Measurements from ENCODE around the gene EEF1AKMT3. TPM values are rescaled to one million over a fixed set of nuclear protein-coding genes. Genes with fewer than 3 reads are reported as not detected.
A peak's percentile ranks its signal among the peaks of the same experiment; 100 is the strongest.
"Not testable (repeated sequence)": the region's sequence is repeated elsewhere in the genome, so short reads cannot be mapped to it uniquely, and the experiment has no call there.

Gene EEF1AKMT3
- total and polyA plus RNA-seq, 7 donors, result 1.6 to 11.9 (median 9.0) TPM

- H3K27me3 ChIP-seq, result no peaks in the 10 kb centered on the region
- no peak for TF ChIP-seq EP300 (IDR thresholded peaks at IDR 0.05)
- peak in 1 of 4 donors; percentile 23 for TF ChIP-seq POLR2AphosphoS5 (IDR thresholded peaks at IDR 0.05)
- intact Hi-C loops (cut with DNase I), result no loop called here
- 31 to 69% methylated on average over 3 of the region's 3 CpGs for WGBS, 2 donors
- DNase-seq, result no peak
- H3K4me1 ChIP-seq, result peaks cover 5 to 62% (median 39%) of the 10 kb centered on the region in 4 donors
- H3K36me3 ChIP-seq, result peaks cover 0 to 40% (median 8%) of the 10 kb centered on the region in 4 donors
- H3K4me3 ChIP-seq, result no peak overlapping the region
- peak overlapping the region in 2 of 4 donors; percentile 54 to 69 for H3K27ac ChIP-seq
- H3K9me3 ChIP-seq, result no peaks in the 10 kb centered on the region
Measured at GRCh38 chr12:57816001-57816854, 43.8 kb downstream of the EEF1AKMT3 start.

DNA sequence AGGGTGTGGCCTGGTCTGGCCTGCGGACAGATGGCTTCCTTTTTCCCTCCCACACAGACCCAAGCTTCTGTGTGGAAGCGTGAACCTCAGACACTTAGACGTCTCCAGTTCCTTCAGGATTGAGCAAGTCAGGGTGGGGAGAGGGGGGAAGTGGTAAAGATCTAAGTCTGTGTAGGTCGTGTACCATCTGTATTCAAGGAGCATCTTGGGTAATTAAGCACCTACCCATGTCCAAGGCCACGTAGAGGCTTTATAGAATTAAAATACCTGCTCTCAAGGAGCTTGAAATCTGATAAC, 44.4 kb downstream of the EEF1AKMT3 start:
- Histone ChIP-seq H3K4me3 (no peak overlapping the region), H3K27me3 (no peaks in the 10 kb centered on the region), H3K4me1 (peaks cover 5 to 65% (median 39%) of the 10 kb centered on the region in 4 donors), H3K27ac (peak overlapping the region; percentile 29 to 69 (median 42)), H3K9me3 (no peaks in the 10 kb centered on the region), H3K36me3 (peaks cover 0 to 40% (median 14%) of the 10 kb centered on the region in 4 donors)
- no peak for TF ChIP-seq POLR2A (IDR thresholded peaks at IDR 0.05)
- TF ChIP-seq POLR2AphosphoS5 (IDR thresholded peaks at IDR 0.05), result peak in 1 of 4 donors; percentile 5
- no peak for TF ChIP-seq EP300 (IDR thresholded peaks at IDR 0.05)
- TF ChIP-seq, protein P1, sequence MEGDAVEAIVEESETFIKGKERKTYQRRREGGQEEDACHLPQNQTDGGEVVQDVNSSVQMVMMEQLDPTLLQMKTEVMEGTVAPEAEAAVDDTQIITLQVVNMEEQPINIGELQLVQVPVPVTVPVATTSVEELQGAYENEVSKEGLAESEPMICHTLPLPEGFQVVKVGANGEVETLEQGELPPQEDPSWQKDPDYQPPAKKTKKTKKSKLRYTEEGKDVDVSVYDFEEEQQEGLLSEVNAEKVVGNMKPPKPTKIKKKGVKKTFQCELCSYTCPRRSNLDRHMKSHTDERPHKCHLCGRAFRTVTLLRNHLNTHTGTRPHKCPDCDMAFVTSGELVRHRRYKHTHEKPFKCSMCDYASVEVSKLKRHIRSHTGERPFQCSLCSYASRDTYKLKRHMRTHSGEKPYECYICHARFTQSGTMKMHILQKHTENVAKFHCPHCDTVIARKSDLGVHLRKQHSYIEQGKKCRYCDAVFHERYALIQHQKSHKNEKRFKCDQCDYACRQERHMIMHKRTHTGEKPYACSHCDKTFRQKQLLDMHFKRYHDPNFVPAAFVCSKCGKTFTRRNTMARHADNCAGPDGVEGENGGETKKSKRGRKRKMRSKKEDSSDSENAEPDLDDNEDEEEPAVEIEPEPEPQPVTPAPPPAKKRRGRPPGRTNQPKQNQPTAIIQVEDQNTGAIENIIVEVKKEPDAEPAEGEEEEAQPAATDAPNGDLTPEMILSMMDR (IDR thresholded peaks at IDR 0.05), result no peak
- DNase-seq, result peak; percentile 81
- intact Hi-C loops (cut with DNase I), result no loop called here
- 37 to 39% methylated on average over 5 of the region's 5 CpGs for WGBS, 2 donors

- DNase-seq, result no peak
- no peaks in the 10 kb centered on the region for H3K27me3 ChIP-seq
- intact Hi-C loops (cut with DNase I), result no loop called here
- no peak overlapping the region for H3K4me3 ChIP-seq
- TF ChIP-seq, protein P1 (IDR thresholded peaks at IDR 0.05), result no peak
- TF ChIP-seq POLR2AphosphoS5 (IDR thresholded peaks at IDR 0.05) (no peak), EP300 (IDR thresholded peaks at IDR 0.05) (no peak), POLR2A (IDR thresholded peaks at IDR 0.05) (no peak)
- H3K4me1 ChIP-seq, result peaks cover 5 to 65% (median 39%) of the 10 kb centered on the region in 4 donors
- 24 to 69% methylated on average over 8 of the region's 8 CpGs for WGBS, 2 donors
- peaks cover 6 to 43% (median 20%) of the 10 kb centered on the region in 4 donors for H3K36me3 ChIP-seq
- peak overlapping the region; percentile 29 to 69 (median 42) for H3K27ac ChIP-seq
- H3K9me3 ChIP-seq, result no peaks in the 10 kb centered on the region
Measured at GRCh38 chr12:57817261-57817989, 45.0 kb downstream of the EEF1AKMT3 start.

DNA sequence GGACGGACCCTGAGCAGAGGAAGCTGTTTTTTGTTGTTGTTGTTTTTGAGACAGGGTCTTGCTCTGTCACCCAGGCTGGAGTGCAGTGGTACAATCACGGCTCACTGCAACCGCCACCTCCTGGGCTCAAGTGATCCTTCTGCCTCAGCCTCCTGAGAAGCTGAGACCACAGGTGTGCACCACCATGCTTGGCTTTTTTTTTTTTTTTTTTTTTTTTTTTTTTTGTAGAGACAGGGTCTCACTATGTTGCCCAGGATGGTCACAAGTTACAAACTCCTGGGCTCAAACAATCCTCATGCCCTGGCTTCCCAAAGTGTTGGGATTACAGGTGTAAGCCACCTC, 45.5 kb downstream of the EEF1AKMT3 start:
- H3K4me3 ChIP-seq; intact Hi-C loops (cut with DNase I); H3K9me3 ChIP-seq; H3K27me3 ChIP-seq; DNase-seq: not testable (repeated sequence)
- Histone ChIP-seq H3K36me3 (peaks cover 11 to 46% (median 25%) of the 10 kb centered on the region in 4 donors), H3K4me1 (peaks cover 5 to 68% (median 39%) of the 10 kb centered on the region in 4 donors), H3K27ac (peak overlapping the region; percentile 37 to 69 (median 58))
- 77 to 87% methylated on average over 3 of the region's 3 CpGs for WGBS, 2 donors

DNA sequence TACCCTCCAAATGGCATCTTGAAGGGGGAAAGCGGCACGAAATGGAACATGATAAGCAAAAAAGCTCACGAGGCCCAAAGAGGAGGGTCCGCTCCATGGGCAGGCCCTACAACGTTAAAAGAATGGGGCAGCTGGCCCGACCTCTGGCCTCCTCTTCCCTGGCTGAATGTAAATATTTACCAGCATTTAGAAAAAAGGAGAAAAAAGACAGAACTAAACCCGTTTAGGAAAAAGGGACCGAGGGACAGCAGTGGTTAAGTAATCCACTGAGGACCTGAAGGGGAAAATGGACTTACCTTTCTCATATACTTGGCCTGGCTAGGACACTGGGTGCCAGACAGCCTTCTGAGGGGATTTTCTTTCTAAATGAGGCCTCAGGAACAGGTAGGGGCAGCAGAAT, 47.7 kb downstream of the EEF1AKMT3 start:
- intact Hi-C loops (cut with DNase I); H3K4me3 ChIP-seq; H3K9me3 ChIP-seq; DNase-seq; H3K27me3 ChIP-seq: not testable (repeated sequence)
- Histone ChIP-seq H3K27ac (peak overlapping the region in 3 of 4 donors; percentile 40 to 69 (median 63)), H3K36me3 (peaks cover 33 to 62% (median 47%) of the 10 kb centered on the region in 4 donors), H3K4me1 (peaks cover 5 to 58% (median 40%) of the 10 kb centered on the region in 4 donors)
- WGBS, 2 donors, result 66 to 73% methylated on average over 8 of the region's 8 CpGs

DNA sequence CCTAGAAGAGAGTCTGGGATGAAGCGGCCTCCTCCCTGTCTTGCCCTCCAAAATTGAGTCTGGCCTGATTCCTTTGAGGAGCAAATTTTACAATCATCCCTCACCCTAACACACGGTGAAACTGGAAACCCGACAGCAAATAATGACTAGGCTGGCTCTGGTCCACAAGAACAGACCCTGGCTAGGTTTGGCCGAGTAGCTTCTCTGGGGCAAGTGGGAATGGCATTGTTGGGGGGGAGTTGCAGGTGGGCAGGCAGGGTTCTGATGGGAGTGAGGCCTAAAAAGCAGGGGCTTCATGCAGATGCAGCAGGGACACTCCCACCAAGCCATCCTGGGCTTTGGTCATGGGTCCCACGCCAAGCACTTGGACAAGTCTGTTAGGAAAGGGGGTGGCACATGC, 48.6 kb downstream of the EEF1AKMT3 start:
- DNase-seq; H3K4me3 ChIP-seq; H3K9me3 ChIP-seq; H3K27me3 ChIP-seq; intact Hi-C loops (cut with DNase I): not testable (repeated sequence)
- Histone ChIP-seq H3K4me1 (peaks cover 5 to 49% (median 34%) of the 10 kb centered on the region in 4 donors), H3K27ac (peak overlapping the region in 2 of 4 donors; percentile 35 to 69), H3K36me3 (peaks cover 41 to 71% (median 56%) of the 10 kb centered on the region in 4 donors)
- whole genome bisulfite sequencing, 2 donors, result 79 to 81% methylated on average over 5 of the region's 5 CpGs

Measured in sigmoid colon (tissue), 7 donors.